ENCODE data around the gene PCBP4. TPM values are rescaled to one million over a fixed set of nuclear protein-coding genes. Genes with fewer than 3 reads are reported as not detected.

The PCBP4 gene
- total RNA-seq, 1 experiment from 2014 or later, result 17.9 TPM

- H3K36me3 ChIP-seq (ENCODE audit: low read depth), result no peaks in the 10 kb centered on the region
- no TSS peak for BruUV-seq (replicated peaks)
- peaks cover 29% of the 10 kb centered on the region for H3K4me1 ChIP-seq (replicated peaks; ENCODE audit: insufficient read depth)
- POLR2A ChIA-PET (ENCODE audit: unreplicated experiment), result interaction anchor here (0.6 kb wide), 1 partner anchor 12 kb away, joined by 3 read pairs; no protein-coding TSS in a partner anchor
- H4K20me1 ChIP-seq (ENCODE audit: insufficient read depth), result no peaks in the 10 kb centered on the region
- peaks cover 45% of the 10 kb centered on the region for H3F3A ChIP-seq (ENCODE audit: insufficient read depth, low read depth)
- H3K27ac ChIP-seq, result peak overlapping the region; percentile 89
- no peak for DNase-seq
- TF ChIP-seq CTCF (conservative IDR thresholded peaks at IDR 0.05) (no peak), EZH2 (IDR thresholded peaks at IDR 0.05; ENCODE audit: low read depth) (no peak)
- H3K9me2 ChIP-seq (ENCODE audit: insufficient read depth), result no peaks in the 10 kb centered on the region
- no peak overlapping the region for H2AFZ ChIP-seq
- CTCF ChIA-PET, result interaction anchor here (1.1 kb wide), 1 partner anchor 17 kb away, joined by 3 read pairs; no protein-coding TSS in a partner anchor
- peak overlapping the region; percentile 93 for H3K4me2 ChIP-seq
- intact Hi-C loops (cut with micrococcal nuclease; ENCODE audit: unreplicated experiment), result no loop called here
- H3K27me3 ChIP-seq (ENCODE audit: insufficient read depth, low read depth), result no peaks in the 10 kb centered on the region
- H3K4me3 ChIP-seq, result peak overlapping the region; percentile 67
- 0 out of 2 replicates have a peak, but pooled peaks cover 10% of the 10 kb centered on the region for H3K79me2 ChIP-seq (ENCODE audit: low read depth)
- H3K9me3 ChIP-seq (ENCODE audit: insufficient read depth, low read depth), result no peaks in the 10 kb centered on the region
These were observed 17.0 kb upstream of the PCBP4 start for GRCh38 chr3:51984269-51984647.

- POLR2A ChIA-PET (ENCODE audit: unreplicated experiment), result interaction anchor here (0.5 to 1.3 kb wide), 4 partner anchors 10 to 912 kb away, joined by 3 to 18 read pairs (median 6); partner anchors contain the start of genes ABHD14B and RPL29
- CTCF ChIA-PET, result interaction anchor here (0.6 to 2.5 kb wide), 3 partner anchors 10 to 237 kb away, joined by 3 to 15 read pairs (median 9); partner anchors contain the start of genes ABHD14A and ABHD14B
- intact Hi-C loops (cut with micrococcal nuclease; ENCODE audit: unreplicated experiment), result loop anchor here (2.0 kb wide), 1 partner anchor 41 kb away; the partner anchor contains the start of gene PARP3
These were observed 16.5 kb upstream of the PCBP4 start for GRCh38 chr3:51983578-51984268.

More at GRCh38 chr3:51983578-51984268, 16.5 kb upstream of the PCBP4 start:
- Histone ChIP-seq H3K36me3 (ENCODE audit: low read depth) (no peaks in the 10 kb centered on the region), H4K20me1 (ENCODE audit: insufficient read depth) (no peaks in the 10 kb centered on the region), H3K4me1 (replicated peaks; ENCODE audit: insufficient read depth) (peaks cover 29% of the 10 kb centered on the region), H3K79me2 (ENCODE audit: low read depth) (0 out of 2 replicates have a peak, but pooled peaks cover 10% of the 10 kb centered on the region), H3K27ac (peak overlapping the region; percentile 89), H2AFZ (peak overlapping the region; percentile 80; the same call in 1 of the 2 replicates), H3F3A (ENCODE audit: insufficient read depth, low read depth) (peaks cover 41% of the 10 kb centered on the region), H3K4me3 (peak overlapping the region; percentile 67), H3K9me3 (ENCODE audit: insufficient read depth, low read depth) (no peaks in the 10 kb centered on the region), H3K27me3 (ENCODE audit: insufficient read depth, low read depth) (no peaks in the 10 kb centered on the region), H3K4me2 (peak overlapping the region; percentile 93), H3K9me2 (ENCODE audit: insufficient read depth) (no peaks in the 10 kb centered on the region)
- BruUV-seq (replicated peaks), result TSS peak; percentile 86
- TF ChIP-seq CTCF (conservative IDR thresholded peaks at IDR 0.05) (no peak), EZH2 (IDR thresholded peaks at IDR 0.05; ENCODE audit: low read depth) (no peak)
- no peak for DNase-seq

Data from PC-9 (cell line).